Endothelial cell of umbilical vein (primary cell): ENCODE measurements around the gene C16orf74. TPM values are rescaled to one million over a fixed set of nuclear protein-coding genes. Genes with fewer than 3 reads are reported as not detected.

Experiments used
- BruUV-seq: library from RNA; stranded (reverse); fragments of 400-500 nt; replicated peaks from 2 replicates; lab custom pipeline; 2021; lab: Mats Ljungman, UMichigan
- CTCF ChIA-PET: fragments of 300-600, 350-600 bp; sonication (Branson Sonifier 250); formaldehyde crosslinking; loops from one replicate; lab custom pipeline; 2021; ENCODE audit warnings: antibody characterized with exemption, inconsistent platforms; lab: Charles Lee
- POLR2A ChIA-PET: fragments of 300-600, 350-600 bp; sonication (Branson Sonifier 250); formaldehyde crosslinking; loops from one replicate; lab custom pipeline; 2021; ENCODE audit warnings: antibody characterized with exemption, inconsistent platforms; lab: Charles Lee
- DNase-seq: peaks from one replicate; pipeline ENCODE4 v3.0.0-alpha.2; 2011; ENCODE audit warnings: low read depth, low spot score
- FAIRE-seq: peaks from 2 replicates; lab custom pipeline; 2011; peaks lifted over from hg19 to GRCh38; lab: Jason Lieb, UNC
- H2AFZ ChIP-seq: 2 replicates; pipeline ENCODE4 v1.6.0; 2012; ENCODE audit warnings: low read depth, low read length, control low read depth, inconsistent platforms
- H3K27ac ChIP-seq: 2 replicates; pipeline ENCODE4 v1.5.1; 2011; ENCODE audit warnings: low read depth, mild to moderate bottlenecking, control low read depth, low read length, moderate library complexity; ENCODE audit not compliant: insufficient read depth
- H3K27me3 ChIP-seq, 2 experiments: 2 replicates each; pipeline versions ENCODE4 v1.6.0 to v1.6.1; 2011; ENCODE audit warnings: low read length in 2 of 2, mixed read lengths in 1 of 2; ENCODE audit not compliant: control insufficient read depth in 2 of 2, insufficient read depth in 2 of 2
- H3K36me3 ChIP-seq, 2 experiments: 2 replicates in 1 of 2; 3 replicates in 1 of 2; pipeline ENCODE4 v1.5.1; 2011; ENCODE audit warnings: low read length in 2 of 2, mild to moderate bottlenecking in 1 of 2, moderate library complexity in 1 of 2; ENCODE audit not compliant: control insufficient read depth in 2 of 2, insufficient read depth in 2 of 2; ENCODE audit errors: extremely low read depth in 1 of 2
- H3K4me1 ChIP-seq: 3 replicates; pipeline ENCODE4 v1.5.1; 2011; ENCODE audit warnings: mild to moderate bottlenecking, low read length; ENCODE audit not compliant: control insufficient read depth, insufficient read depth; ENCODE audit errors: extremely low read depth
- H3K4me2 ChIP-seq: 2 replicates; pipeline ENCODE4 v1.6.1; 2011; ENCODE audit warnings: low read length, control low read depth, mixed read lengths; ENCODE audit not compliant: insufficient read depth
- H3K4me3 ChIP-seq, 3 experiments: fragments of 200-600 bp in 1 of 3; sonication (generic), shearing (Covaris generic) in 1 of 3; replicated peaks in 1 of 3; 2 replicates each; pipeline ENCODE4 v1.5.1; 2011 to 2016; ENCODE audit warnings: control low read depth in 3 of 3, low read length in 3 of 3, mild to moderate bottlenecking in 2 of 3, inconsistent platforms in 1 of 3, low read depth in 1 of 3, moderate library complexity in 1 of 3; ENCODE audit not compliant: insufficient read depth in 1 of 3
- H3K79me2 ChIP-seq: 2 replicates; pipeline ENCODE4 v1.6.0; 2012; ENCODE audit warnings: low read length, inconsistent platforms; ENCODE audit not compliant: control insufficient read depth, insufficient read depth
- H3K9ac ChIP-seq: replicated peaks from 2 replicates; pipeline ENCODE3; 2011; ENCODE audit warnings: low read length, control low read depth; ENCODE audit not compliant: insufficient read depth; ENCODE audit errors: extremely low read depth
- H3K9me1 ChIP-seq: replicated peaks from 3 replicates; pipeline ENCODE4 v1.6.0; 2011; ENCODE audit warnings: mild to moderate bottlenecking, low read length; ENCODE audit not compliant: control insufficient read depth, insufficient read depth; ENCODE audit errors: extremely low read depth
- H3K9me3 ChIP-seq: replicated peaks from 2 replicates; pipeline ENCODE4 v1.5.1; 2012; ENCODE audit warnings: low read length, inconsistent platforms; ENCODE audit not compliant: control insufficient read depth, insufficient read depth
- H4K20me1 ChIP-seq: replicated peaks from 2 replicates; pipeline ENCODE3; 2011; ENCODE audit warnings: mild to moderate bottlenecking, low read length; ENCODE audit not compliant: control insufficient read depth, insufficient read depth; ENCODE audit errors: extremely low read depth
- EZH2 ChIP-seq: IDR thresholded peaks from 2 replicates; pipeline ENCODE4 v1.6.1; 2012; ENCODE audit warnings: borderline replicate concordance, low read depth, mild to moderate bottlenecking, moderate library complexity, low read length, inconsistent platforms; ENCODE audit not compliant: severe bottlenecking
- FOS ChIP-seq: IDR thresholded peaks from 2 replicates; pipeline ENCODE4 v1.6.1; 2011; ENCODE audit warnings: mild to moderate bottlenecking, low read length, moderate library complexity, borderline replicate concordance; ENCODE audit not compliant: insufficient read depth
- GATA2 ChIP-seq: IDR thresholded peaks from 2 replicates; pipeline ENCODE4 v1.7.0; 2011; ENCODE audit warnings: low read depth, mild to moderate bottlenecking, moderate library complexity, mixed read lengths, low read length; ENCODE audit not compliant: insufficient read length, insufficient read depth
- JUN ChIP-seq: IDR thresholded peaks from 2 replicates; pipeline ENCODE4 v1.6.1; 2011; ENCODE audit warnings: borderline replicate concordance, low read depth; ENCODE audit not compliant: insufficient read length, insufficient read depth
- MAX ChIP-seq: IDR thresholded peaks from 2 replicates; pipeline ENCODE4 v1.6.1; 2011; ENCODE audit not compliant: insufficient read depth, insufficient read length
- MYC ChIP-seq: IDR thresholded peaks from one replicate; pipeline ENCODE4 v1.6.1; 2011; ENCODE audit warnings: mild to moderate bottlenecking, low read depth, low read length
- POLR2A ChIP-seq: IDR thresholded peaks from 2 replicates; pipeline ENCODE4 v1.6.1; 2012; ENCODE audit warnings: low read depth, mild to moderate bottlenecking, control low read depth, low read length
- POLR2AphosphoS5 ChIP-seq: IDR thresholded peaks from 2 replicates; pipeline ENCODE4 v1.6.1; 2012; ENCODE audit warnings: low read depth, mild to moderate bottlenecking, control low read depth, low read length, moderate library complexity; ENCODE audit not compliant: insufficient read depth
- dilution Hi-C: fragments of 300-500 bp; cut with MboI; formaldehyde crosslinking; loops from one replicate; pipeline ENCODE4 v1.15.0; 2019; ENCODE audit warnings: low sequenced_read_pairs; ENCODE audit not compliant: extremely low pct_ligation_motif_present
- intact Hi-C: fragments of 100-400 bp; cut with micrococcal nuclease; formaldehyde crosslinking; loops from one replicate; pipeline ENCODE4 v1.10.0; 2022
- polyA plus RNA-seq, 4 experiments: library from polyadenylated mRNA; depleted of rRNA in 3 of 4; stranded (reverse) in 3 of 4; unstranded in 1 of 4; fragments of >200 nt; gene quantifications; 2 replicates each; pipeline versions ENCODE4 v1.2.1 to v1.2.3, GENCODE V29; 2011 to 2012; ENCODE audit warnings: missing spikeins in 1 of 4
- total RNA-seq: library from RNA; stranded (reverse); gene quantifications from 2 replicates; pipeline ENCODE4 v1.2.3, GENCODE V29; 2021
- TF ChIP-seq, protein P1 (sequence below), 2 donors: IDR thresholded peaks; 1 replicate in 1 of 2; 2 replicates in 1 of 2; pipeline ENCODE4 v1.5.1; 2011; ENCODE audit warnings: low read length in 2 of 2, mild to moderate bottlenecking in 2 of 2, moderate library complexity in 2 of 2, control low read depth in 1 of 2, inconsistent platforms in 1 of 2, low read depth in 1 of 2; ENCODE audit not compliant: insufficient read depth in 1 of 2; ENCODE audit errors: extremely low read depth in 1 of 2

C16orf74 gene
- total and polyA plus RNA-seq, 2 donors (not counting 3 experiments of a cell fraction or from before 2014, with no cell fraction given), result 12.1 to 38.7 TPM

GRCh38 chr16:85680352-85680944, 70.4 kb downstream of the C16orf74 start:
- ChIA-PET CTCF (interaction anchor here (1.4 to 8.1 kb wide), 2 partner anchors 37 kb away, joined by 3 to 73 read pairs; no protein-coding TSS in a partner anchor), POLR2A (no interaction called here)
- dilution Hi-C loops, result no loop called here
- Histone ChIP-seq H3K36me3 (peaks cover 0 to 3% of the 10 kb centered on the region in 2 experiments), H3K9me3 (no peaks in the 10 kb centered on the region), H3K9me1 (no peaks in the 10 kb centered on the region), H3K4me1 (no peaks in the 10 kb centered on the region), H4K20me1 (no peaks in the 10 kb centered on the region), H3K27me3 (no peaks in the 10 kb centered on the region), H3K4me2 (no peak overlapping the region), H2AFZ (no peak overlapping the region), H3K27ac (no peak overlapping the region), H3K79me2 (no peaks in the 10 kb centered on the region), H3K4me3 (no peak overlapping the region), H3K9ac (no peak overlapping the region)
- DNase-seq, result no peak
- no TSS peak for BruUV-seq
- intact Hi-C loops, result no loop called here
- TF ChIP-seq POLR2AphosphoS5, result no peak
- no peak for TF ChIP-seq GATA2
- TF ChIP-seq JUN, result no peak
- no peak for TF ChIP-seq FOS
- no peak for TF ChIP-seq POLR2A
- no peak for TF ChIP-seq MYC
- no peak for TF ChIP-seq EZH2
- FAIRE-seq, result no peak

DNA sequence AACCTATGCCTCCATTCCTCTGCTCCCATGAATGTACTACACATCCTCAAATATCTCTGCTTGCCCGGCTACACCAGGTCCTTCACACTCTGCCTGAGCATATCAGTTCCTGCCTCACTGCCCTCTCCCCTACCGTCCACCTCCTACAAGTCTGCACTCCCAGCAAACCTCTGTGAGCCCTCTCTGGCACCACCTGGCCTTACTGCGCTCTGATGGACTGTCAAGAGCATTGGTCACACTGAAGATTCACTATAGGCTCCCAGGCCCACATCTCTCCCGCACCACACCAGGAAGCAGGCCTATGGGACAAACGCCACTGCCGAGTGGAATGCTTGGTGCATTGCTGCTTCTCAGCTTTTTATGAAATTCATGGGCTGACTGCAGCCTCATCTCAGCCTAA, 71.0 kb downstream of the C16orf74 start:
- no peak for TF ChIP-seq POLR2A
- TF ChIP-seq EZH2, result no peak
- TF ChIP-seq MAX, result no peak
- no peak for TF ChIP-seq JUN
- no peak for TF ChIP-seq GATA2
- no peak for TF ChIP-seq MYC
- TF ChIP-seq, protein P1, sequence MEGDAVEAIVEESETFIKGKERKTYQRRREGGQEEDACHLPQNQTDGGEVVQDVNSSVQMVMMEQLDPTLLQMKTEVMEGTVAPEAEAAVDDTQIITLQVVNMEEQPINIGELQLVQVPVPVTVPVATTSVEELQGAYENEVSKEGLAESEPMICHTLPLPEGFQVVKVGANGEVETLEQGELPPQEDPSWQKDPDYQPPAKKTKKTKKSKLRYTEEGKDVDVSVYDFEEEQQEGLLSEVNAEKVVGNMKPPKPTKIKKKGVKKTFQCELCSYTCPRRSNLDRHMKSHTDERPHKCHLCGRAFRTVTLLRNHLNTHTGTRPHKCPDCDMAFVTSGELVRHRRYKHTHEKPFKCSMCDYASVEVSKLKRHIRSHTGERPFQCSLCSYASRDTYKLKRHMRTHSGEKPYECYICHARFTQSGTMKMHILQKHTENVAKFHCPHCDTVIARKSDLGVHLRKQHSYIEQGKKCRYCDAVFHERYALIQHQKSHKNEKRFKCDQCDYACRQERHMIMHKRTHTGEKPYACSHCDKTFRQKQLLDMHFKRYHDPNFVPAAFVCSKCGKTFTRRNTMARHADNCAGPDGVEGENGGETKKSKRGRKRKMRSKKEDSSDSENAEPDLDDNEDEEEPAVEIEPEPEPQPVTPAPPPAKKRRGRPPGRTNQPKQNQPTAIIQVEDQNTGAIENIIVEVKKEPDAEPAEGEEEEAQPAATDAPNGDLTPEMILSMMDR (IDR thresholded peaks at IDR 0.05; ENCODE audit: extremely low read depth in 1 of 2, insufficient read depth in 1 of 2, low read depth in 1 of 2, low read length in 2 of 2), result no peak
- no peak for TF ChIP-seq POLR2AphosphoS5
- TF ChIP-seq FOS, result no peak
- no peaks in the 10 kb centered on the region for H3K4me1 ChIP-seq
- no peak overlapping the region for H3K27ac ChIP-seq
- H2AFZ ChIP-seq, result no peak overlapping the region
- no peaks in the 10 kb centered on the region for H3K9me1 ChIP-seq
- H3K36me3 ChIP-seq, result peaks cover 0 to 3% of the 10 kb centered on the region in 2 experiments
- dilution Hi-C loops (no loop called here), intact Hi-C loops (no loop called here)
- POLR2A ChIA-PET, result no interaction called here
- no peak overlapping the region for H3K4me2 ChIP-seq
- no peaks in the 10 kb centered on the region for H4K20me1 ChIP-seq
- no peak overlapping the region for H3K4me3 ChIP-seq
- no peaks in the 10 kb centered on the region for H3K27me3 ChIP-seq
- FAIRE-seq, result no peak
- BruUV-seq, result no TSS peak
- CTCF ChIA-PET, result interaction anchor here (8.1 kb wide), 1 partner anchor 37 kb away, joined by 73 read pairs; no protein-coding TSS in a partner anchor
- H3K9ac ChIP-seq, result no peak overlapping the region
- no peaks in the 10 kb centered on the region for H3K79me2 ChIP-seq
- DNase-seq, result no peak
- H3K9me3 ChIP-seq, result no peaks in the 10 kb centered on the region
